Measurements from ENCODE around the gene CSN1S1.
"Not testable (repeated sequence)": the region's sequence is repeated elsewhere in the genome, so short reads cannot be mapped to it uniquely, and the experiment has no call there.

CSN1S1 gene, protein sequence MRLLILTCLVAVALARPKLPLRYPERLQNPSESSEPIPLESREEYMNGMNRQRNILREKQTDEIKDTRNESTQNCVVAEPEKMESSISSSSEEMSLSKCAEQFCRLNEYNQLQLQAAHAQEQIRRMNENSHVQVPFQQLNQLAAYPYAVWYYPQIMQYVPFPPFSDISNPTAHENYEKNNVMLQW

GRCh38 chr4:69930768-69931167 is at the start of gene CSN1S1:
Gene CSN1S1, plus strand, starts transcription at chr4:69931068. Its CDS starts 1,488 bp downstream, at chr4:69932556.
- no peak for DNase-seq

DNA sequence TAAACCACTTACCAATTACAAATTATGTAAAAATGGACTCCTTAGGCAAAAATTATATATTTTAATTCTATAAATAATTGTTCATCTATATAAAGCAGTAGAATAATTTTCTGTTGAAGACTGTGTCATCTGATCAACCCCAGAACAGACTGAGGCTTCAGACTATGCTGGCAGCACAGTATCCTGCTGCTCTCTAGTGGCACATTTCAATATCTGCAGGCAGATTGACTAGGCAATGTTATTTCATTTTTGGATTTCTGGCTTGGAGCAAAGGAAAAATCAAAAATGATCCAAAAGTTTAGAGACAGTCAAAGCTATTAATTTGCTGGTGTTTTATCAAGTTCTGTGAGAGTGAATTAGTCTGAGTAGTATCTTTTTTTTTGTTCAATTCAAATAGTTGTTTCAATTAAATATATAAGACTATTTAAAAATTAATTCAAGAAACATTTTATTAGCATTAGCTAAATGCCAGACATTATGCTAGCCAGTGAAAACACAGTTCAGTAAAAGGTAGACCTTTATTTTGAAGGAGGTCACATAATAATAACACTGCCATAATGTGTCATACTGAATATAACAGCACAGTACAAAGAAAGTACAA is 49.6 kb upstream of the CSN1S1 start:
- peak; percentile 80 for DNase-seq

DNA sequence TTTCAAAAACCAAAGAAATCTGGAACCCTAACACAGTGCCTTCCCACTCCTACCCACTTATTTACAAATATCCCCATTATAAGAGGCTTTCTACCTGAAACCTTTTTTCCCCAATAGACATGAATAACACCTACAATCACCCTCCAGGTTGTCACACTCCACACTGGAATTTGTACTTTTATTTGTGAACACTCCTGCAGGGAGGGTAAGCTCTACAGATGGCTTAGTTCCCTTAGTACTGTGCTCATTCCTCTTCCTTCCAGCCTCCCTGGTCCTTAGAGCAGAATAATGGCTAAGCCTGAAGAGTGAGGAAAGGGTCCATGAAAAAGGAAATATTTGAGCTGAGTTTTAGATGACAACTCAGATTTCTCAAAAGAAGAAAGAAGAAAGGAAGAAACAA is 48.7 kb upstream of the CSN1S1 start:
- DNase-seq, result no peak

DNA sequence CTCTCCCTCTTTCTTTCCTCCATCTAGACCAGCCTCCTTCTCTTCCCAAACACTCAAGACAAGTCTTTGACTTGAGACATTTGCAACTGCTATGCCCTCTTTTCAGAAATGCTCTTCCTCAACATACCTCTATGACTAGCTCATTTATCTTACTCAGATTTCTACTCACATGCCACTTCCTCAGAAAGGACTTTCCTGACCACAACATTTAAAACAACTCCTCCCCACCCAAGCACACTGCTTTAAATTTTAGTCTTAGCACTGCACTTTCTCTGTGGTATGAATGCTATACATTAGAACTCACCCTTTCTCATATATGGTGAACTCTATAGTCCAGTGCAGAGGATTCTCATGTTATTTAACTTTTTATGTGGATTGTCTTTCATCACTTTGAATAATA is 42.5 kb upstream of the CSN1S1 start:
- peak; percentile 45 for DNase-seq

DNA sequence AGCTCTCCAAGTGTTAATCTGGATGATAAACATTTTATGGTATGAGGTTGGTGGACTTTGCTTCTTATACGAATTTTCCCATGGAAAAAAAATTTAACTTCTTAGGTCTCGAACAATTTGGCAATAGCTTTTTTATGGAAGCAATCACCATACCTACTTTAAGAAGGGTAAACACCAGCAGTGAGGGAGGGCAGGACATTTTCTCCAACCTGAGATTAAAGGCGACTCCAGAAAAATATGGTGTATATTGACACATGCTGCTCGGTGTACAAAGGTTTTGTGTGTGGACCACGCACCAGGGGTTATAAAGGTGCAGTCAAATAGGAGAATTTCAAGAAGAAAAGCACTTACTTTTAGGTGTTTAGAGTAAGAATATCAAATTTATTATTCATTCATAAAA is 36.7 kb upstream of the CSN1S1 start:
- DNase-seq, result no peak

GRCh38 chr4:69894721-69895120 is 36.1 kb upstream of the CSN1S1 start:
- no peak for DNase-seq

DNA sequence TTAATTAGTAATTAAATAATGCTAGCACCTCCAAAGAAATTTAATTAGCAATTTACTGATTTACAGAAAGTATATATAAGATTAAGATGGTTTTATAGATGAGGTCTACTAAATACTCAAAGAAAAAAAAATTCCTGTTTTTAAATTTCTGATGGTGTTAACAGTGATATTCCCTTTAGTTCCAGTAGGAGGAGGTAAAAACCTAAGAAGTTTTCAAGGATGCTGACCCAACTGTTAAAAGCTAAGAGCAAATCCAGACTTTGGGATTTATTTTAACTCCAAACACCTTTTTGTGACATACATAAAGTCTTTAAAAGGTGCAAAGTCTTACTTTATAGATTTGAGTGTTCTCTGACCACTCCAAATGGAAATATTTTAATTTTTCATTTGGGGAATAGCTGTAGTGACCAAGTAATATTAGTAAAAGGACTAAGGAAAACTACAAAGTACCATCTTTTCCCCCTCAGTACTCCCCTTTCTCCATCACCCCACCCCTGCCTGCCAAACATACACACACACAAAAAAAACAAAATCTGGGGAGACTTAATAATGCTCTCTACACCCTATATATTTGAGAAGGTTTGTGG is 34.2 kb upstream of the CSN1S1 start:
- DNase-seq, result peak; percentile 14

DNA sequence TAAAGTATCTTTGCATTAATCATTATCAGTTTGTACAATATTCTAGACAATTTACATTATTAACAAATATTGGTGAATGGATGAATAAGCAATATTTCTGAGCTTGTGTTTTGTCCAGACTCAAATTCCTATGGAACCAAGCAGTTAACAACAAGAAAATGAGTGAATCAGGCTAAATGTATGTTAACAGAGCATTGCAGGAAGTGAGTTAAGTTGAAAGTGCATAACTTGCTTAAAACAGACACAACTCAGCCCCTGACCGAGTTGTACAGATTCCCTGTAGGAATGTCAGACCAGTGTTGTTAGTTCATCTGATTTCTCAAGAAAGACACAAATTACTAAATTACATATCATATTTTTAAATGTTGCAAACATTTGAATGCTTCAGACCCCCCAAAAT is 23.7 kb upstream of the CSN1S1 start:
- no peak for DNase-seq

GRCh38 chr4:69909195-69909594 is 21.7 kb upstream of the CSN1S1 start:
- no peak for DNase-seq

DNA sequence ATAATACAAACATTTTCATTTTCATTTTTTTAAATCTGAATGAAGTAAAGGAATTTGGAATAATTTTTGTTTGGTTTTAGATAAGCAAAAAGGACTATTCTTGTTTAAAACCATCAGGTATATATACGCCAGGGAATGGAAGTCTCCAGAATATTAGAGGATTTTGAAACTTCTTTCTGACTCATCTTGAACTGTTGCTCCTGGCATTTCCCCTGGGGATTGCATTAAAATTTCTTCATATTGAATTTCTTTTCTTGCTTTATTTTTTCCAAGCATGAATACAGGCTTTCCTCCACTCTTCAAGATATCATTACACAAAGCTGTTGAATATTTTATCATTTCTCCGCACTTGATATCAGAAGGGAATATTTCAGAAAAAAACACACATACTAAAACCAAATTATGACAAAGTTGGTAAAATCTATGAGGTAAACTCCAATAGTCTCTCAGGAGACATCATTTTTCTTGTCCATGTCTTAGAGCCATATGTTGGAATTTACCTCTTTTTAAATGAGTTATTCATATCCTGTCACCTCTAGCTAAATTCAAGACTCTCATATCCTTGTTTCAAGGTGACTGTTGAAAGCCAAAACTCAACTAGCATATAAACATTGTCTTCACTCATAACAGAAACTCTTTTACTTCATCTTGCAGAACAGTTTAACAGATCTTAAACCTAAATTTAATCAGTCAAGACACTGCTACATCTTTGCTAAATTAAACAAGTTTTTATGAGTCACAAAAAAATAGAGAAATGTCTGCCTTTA is 20.7 kb upstream of the CSN1S1 start:
- no peak for DNase-seq

- DNase-seq, result no peak
These were observed 10.0 kb upstream of the CSN1S1 start for GRCh38 chr4:69920874-69921273.

GRCh38 chr4:69923782-69924410 is 7.0 kb upstream of the CSN1S1 start:
- not testable (repeated sequence) for DNase-seq

GRCh38 chr4:69934150-69934549 is 3.3 kb downstream of the CSN1S1 start:
- no peak for DNase-seq

GRCh38 chr4:69936566-69936965 is 5.7 kb downstream of the CSN1S1 start:
- no peak for DNase-seq

GRCh38 chr4:69951602-69952001 is 20.7 kb downstream of the CSN1S1 start:
- DNase-seq, result no peak

- DNase-seq, result no peak
These were observed 26.3 kb downstream of the CSN1S1 start for GRCh38 chr4:69957209-69957608.

- no peak for DNase-seq
These were observed 34.8 kb downstream of the CSN1S1 start, which contains the start of gene CSN2 for GRCh38 chr4:69965628-69966027. Gene CSN2, minus strand, starts transcription at chr4:69965728. Its CDS starts 4,733 bp downstream, at chr4:69960995.

DNA sequence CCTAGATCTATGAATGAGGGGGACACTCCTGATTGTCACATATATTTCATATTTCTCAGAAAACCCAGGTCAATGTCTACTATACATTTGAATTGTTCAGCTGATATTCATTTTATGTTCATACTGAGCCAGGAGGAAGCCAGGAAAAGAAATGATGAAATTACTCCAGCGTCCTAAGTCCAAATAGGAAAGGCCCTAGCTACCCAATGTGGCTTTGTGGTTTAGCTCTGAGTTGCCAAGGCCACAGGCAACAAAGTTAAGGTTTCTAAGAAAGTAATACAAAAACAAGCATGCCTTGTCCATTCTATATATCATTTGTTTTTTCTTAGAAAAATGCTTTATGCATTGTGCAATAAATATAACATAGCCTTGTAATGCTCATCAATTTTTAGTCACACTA is 39.2 kb downstream of the CSN1S1 start:
- no peak for DNase-seq

DNA sequence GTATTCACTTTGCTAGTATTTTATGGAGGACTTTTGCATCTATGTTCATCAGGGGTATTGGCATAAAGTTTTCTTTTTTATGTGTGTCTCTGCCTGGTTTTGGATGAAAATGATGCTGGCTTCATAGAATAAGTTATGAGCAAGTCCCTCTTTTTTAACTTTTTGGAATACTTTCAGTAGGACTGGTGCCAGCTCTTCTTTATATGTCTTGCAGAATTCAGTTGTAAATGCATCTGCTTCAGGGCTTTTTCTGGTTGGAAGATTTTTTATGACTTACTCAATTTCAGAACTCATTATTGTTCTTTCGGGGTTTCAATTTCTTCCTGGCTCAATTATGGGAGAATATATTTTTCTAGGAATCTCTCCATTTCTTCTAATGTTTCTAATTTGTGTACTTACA is 43.8 kb downstream of the CSN1S1 start:
- no peak for DNase-seq

GRCh38 chr4:69977582-69977981 is 46.7 kb downstream of the CSN1S1 start:
- DNase-seq, result no peak

GRCh38 chr4:69984030-69984443 is 53.2 kb downstream of the CSN1S1 start:
- no peak for DNase-seq

- DNase-seq, result no peak
These were observed 55.8 kb downstream of the CSN1S1 start for GRCh38 chr4:69986663-69987062.

DNA sequence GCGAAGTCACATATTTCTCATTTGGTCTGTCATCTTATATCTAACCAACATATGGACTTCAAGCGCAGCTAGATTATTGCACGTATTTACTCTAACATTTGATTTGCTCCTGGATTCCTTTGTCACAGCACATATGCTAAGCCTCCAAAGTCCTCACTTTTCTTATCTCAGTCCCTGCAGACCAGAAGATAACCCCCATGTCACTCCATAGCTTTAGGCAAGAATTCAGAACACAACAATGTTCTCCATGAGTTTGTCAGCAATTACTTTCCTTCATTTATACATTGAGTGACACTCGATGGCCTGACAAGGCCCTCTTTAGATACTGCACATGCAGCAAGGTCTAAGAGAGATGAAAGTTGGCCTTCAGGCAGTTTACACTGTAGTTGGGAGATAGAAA is 60.1 kb downstream of the CSN1S1 start:
- DNase-seq, result no peak

Data from hematopoietic multipotent progenitor cell treated with erythropoietin and hydrocortisone succinate and interleukin-3 and kit ligand, for 4 days (in vitro differentiated cells).